ENCODE data around the gene WWOX. TPM values are rescaled to one million over a fixed set of nuclear protein-coding genes. Genes with fewer than 3 reads are reported as not detected.

WWOX gene
- total RNA-seq, 2 experiments from 2014 or later: 16.6 to 19.0 TPM

- Mint-ChIP-seq H3K27ac (no peak overlapping the region), H3K4me3 (no peak overlapping the region), H3K36me3 (ENCODE audit: low read depth) (no peaks in the 10 kb centered on the region), H3K4me1 (no peaks in the 10 kb centered on the region), H3K27me3 (no peaks in the 10 kb centered on the region), H3K9me3 (no peaks in the 10 kb centered on the region)
- no peak for DNase-seq
- ChIA-PET POLR2A (no interaction called here), CTCF (no interaction called here)
These were observed 1011.5 kb downstream of the WWOX start for GRCh38 chr16:79110953-79111352.

DNA sequence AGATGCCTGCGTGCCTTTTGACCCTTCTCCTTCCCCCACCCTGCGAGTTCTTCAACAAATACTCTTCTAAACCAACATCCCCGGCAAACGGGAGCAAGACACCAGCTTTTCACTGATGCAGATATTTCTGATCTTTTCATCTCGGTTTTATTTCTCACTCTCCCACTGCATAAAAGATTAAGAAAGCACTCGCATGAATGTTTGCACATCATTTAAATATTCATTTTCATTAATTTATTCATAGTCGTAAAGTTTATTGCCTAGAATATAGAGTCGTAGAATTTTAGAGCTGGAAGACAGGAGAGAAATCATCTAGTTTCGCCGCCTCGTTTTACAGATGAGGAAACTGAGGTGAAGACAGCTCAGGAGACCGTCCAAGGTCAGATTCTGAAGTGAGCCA, 1013.0 kb downstream of the WWOX start:
- H3K4me1 Mint-ChIP-seq: no peaks in the 10 kb centered on the region
- no peak overlapping the region for H3K27ac Mint-ChIP-seq
- H3K27me3 Mint-ChIP-seq: no peaks in the 10 kb centered on the region
- no peak overlapping the region for H3K4me3 Mint-ChIP-seq
- ChIA-PET CTCF (no interaction called here), POLR2A (no interaction called here)
- no peaks in the 10 kb centered on the region for H3K36me3 Mint-ChIP-seq (ENCODE audit: low read depth)
- H3K9me3 Mint-ChIP-seq: no peaks in the 10 kb centered on the region
- DNase-seq: no peak

DNA sequence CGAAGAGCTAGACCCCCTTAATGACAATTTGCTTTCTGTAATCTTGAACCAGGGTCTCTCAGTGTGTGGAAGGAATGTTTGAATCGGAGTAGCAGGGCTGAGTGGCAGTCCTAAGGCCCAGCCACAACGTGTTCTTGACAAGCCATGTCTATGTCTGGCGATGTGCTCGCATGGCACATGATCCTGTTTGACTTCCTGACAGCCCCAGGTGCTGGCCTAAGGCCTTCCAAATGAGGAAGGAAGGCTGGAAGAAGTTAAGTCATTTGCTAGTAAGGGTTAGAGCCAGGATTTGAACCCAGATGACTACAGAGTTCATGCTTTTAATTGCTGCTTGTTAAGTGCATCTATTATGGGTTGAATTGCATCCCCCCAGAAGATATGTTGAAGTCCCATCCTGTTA, 1014.4 kb downstream of the WWOX start:
- Mint-ChIP-seq H3K4me1 (no peaks in the 10 kb centered on the region), H3K36me3 (ENCODE audit: low read depth) (no peaks in the 10 kb centered on the region), H3K27me3 (peaks cover 1% of the 10 kb centered on the region), H3K27ac (no peak overlapping the region), H3K9me3 (no peaks in the 10 kb centered on the region), H3K4me3 (no peak overlapping the region)
- CTCF ChIA-PET: no interaction called here
- DNase-seq: no peak
- POLR2A ChIA-PET: no interaction called here

DNA sequence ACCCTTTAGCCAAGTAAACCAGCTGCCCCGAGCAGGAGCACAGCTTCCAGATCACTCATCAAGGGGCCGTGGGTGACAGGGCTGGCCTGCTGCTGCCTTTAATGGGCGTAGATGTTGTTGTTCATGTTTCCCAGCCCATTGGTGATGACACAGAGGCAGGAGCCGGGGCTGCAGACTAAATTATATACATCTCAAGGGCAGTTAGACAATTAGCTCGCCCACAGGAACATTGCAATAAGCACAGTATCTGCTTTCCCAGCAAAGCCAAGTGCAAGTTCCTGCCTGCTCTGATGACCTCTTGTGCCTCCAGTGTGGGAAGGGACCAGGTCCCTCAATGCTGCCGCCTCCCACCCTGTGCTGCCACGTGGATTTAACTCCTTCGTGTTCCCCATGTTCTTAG, 1015.3 kb downstream of the WWOX start:
- DNase-seq: no peak
- ChIA-PET CTCF (no interaction called here), POLR2A (no interaction called here)
- no peak overlapping the region for H3K4me3 Mint-ChIP-seq
- no peaks in the 10 kb centered on the region for H3K36me3 Mint-ChIP-seq (ENCODE audit: low read depth)
- H3K27me3 Mint-ChIP-seq: peaks cover 1% of the 10 kb centered on the region
- H3K4me1 Mint-ChIP-seq: no peaks in the 10 kb centered on the region
- H3K27ac Mint-ChIP-seq: no peak overlapping the region
- H3K9me3 Mint-ChIP-seq: no peaks in the 10 kb centered on the region

DNA sequence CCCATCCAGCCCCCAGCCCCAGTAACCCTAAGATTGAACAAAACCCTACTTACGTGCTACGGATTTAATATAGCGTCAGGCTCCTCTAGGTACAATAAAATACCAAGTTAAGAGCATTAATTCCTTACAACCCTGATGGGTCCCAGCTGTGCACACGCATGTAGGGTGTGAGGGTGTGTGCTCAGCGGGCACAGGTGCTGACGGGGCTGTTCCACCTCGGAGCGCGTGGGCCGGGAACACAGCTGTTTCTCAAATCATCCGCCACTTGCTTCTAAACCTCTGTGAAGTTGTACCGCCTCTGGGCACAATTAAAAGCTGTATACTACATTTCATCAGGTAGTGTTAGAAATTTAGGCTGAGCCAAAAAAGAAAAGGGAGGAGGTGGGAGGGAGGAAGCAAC, 1022.5 kb downstream of the WWOX start:
- POLR2A ChIA-PET: no interaction called here
- CTCF ChIA-PET: no interaction called here
- Mint-ChIP-seq H3K9me3 (peaks cover 4% of the 10 kb centered on the region), H3K4me1 (no peaks in the 10 kb centered on the region), H3K4me3 (no peak overlapping the region), H3K36me3 (ENCODE audit: low read depth) (no peaks in the 10 kb centered on the region), H3K27ac (no peak overlapping the region), H3K27me3 (peaks cover 1% of the 10 kb centered on the region)
- DNase-seq: no peak

GRCh38 chr16:79122343-79122742, 1022.9 kb downstream of the WWOX start:
- H3K36me3 Mint-ChIP-seq (ENCODE audit: low read depth): no peaks in the 10 kb centered on the region
- peaks cover 4% of the 10 kb centered on the region for H3K9me3 Mint-ChIP-seq
- no peak overlapping the region for H3K4me3 Mint-ChIP-seq
- no peak for DNase-seq
- POLR2A ChIA-PET: no interaction called here
- no peak overlapping the region for H3K27ac Mint-ChIP-seq
- peaks cover 1% of the 10 kb centered on the region for H3K27me3 Mint-ChIP-seq
- CTCF ChIA-PET: no interaction called here
- no peaks in the 10 kb centered on the region for H3K4me1 Mint-ChIP-seq

DNA sequence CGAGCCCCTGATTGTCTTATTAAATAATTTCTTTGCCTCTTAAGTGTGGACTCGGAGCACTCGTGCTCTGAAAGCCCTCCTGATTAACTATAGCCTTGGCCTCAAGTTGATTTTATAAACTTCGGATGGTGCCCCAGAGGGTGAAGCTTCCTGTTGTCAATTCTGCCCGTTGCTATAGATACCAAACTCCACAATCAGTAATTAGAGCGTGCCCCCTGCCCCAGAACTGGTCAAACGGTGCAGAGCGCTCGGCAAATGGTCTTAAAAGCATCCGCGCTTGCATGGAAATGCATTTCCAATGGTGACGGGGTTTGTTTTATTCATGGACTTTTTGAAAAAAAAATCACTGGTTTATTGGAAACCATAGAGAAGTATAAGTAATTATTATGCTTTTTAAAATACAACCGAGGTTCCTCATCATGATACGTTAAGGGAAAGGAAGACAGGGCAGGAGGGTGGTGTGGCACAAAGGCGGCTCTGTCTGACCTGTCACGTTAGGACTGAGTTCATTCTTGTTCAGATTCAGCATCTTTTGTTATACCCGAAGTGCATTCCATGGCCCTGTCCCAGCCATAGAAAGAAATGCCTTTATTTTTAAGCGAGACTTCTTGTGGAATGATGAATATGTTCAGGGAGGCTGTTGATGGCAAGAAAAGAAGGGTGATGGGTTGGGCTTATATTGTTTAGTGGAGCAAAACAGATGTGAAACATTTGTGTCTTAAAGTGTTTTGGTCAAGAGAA, 1024.7 kb downstream of the WWOX start:
- Mint-ChIP-seq H3K4me3 (no peak overlapping the region), H3K27me3 (no peaks in the 10 kb centered on the region), H3K27ac (no peak overlapping the region), H3K36me3 (ENCODE audit: low read depth) (no peaks in the 10 kb centered on the region), H3K4me1 (no peaks in the 10 kb centered on the region), H3K9me3 (peaks cover 4% of the 10 kb centered on the region)
- CTCF ChIA-PET: no interaction called here
- DNase-seq: no peak
- POLR2A ChIA-PET: no interaction called here

DNA sequence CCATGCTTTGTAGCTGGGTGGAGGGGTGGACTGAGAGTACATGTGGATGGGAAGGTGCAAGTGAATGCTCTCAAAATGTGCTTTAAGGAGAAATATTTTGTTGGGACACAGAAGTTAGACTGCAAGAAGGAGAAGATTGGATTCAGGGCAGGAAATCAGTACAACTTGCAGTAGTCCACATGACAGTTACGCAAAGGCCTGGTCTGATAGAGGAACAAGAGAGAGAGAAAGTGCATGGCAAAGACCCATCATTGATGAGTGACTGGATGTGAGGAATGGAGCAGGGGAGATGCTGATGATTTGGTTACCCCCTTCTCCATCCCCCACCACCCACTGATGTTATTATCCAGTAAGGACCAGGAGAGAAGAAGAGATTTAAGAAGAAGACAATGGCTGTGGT, 1028.3 kb downstream of the WWOX start:
- Mint-ChIP-seq H3K27ac (no peak overlapping the region), H3K9me3 (peaks cover 4% of the 10 kb centered on the region), H3K4me1 (no peaks in the 10 kb centered on the region), H3K4me3 (no peak overlapping the region), H3K36me3 (ENCODE audit: low read depth) (no peaks in the 10 kb centered on the region), H3K27me3 (no peaks in the 10 kb centered on the region)
- ChIA-PET CTCF (no interaction called here), POLR2A (no interaction called here)
- no peak for DNase-seq

GRCh38 chr16:79128706-79129105, 1029.3 kb downstream of the WWOX start:
- DNase-seq: no peak
- ChIA-PET CTCF (no interaction called here), POLR2A (no interaction called here)
- no peaks in the 10 kb centered on the region for H3K36me3 Mint-ChIP-seq (ENCODE audit: low read depth)
- no peaks in the 10 kb centered on the region for H3K4me1 Mint-ChIP-seq
- no peaks in the 10 kb centered on the region for H3K9me3 Mint-ChIP-seq
- no peak overlapping the region for H3K27ac Mint-ChIP-seq
- H3K27me3 Mint-ChIP-seq: no peaks in the 10 kb centered on the region
- H3K4me3 Mint-ChIP-seq: no peak overlapping the region

DNA sequence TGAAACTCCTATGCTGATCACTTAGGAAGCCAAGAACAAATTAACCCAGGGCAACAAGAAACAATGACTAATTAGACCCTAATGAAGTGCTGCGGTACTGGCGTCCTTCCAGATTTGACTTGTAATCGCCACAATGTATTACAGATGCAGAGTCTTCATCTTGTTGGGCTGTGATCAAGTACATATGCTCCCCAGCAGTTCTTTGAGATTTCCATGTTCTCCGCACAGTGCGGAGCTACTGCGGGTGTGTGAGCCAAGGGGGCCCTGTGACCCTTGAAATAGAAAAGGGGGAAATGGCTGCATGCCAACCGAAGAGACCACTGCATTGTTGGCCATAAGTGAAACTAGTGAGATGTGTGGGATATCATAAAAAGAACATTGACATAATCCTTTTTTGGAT, 1031.2 kb downstream of the WWOX start:
- POLR2A ChIA-PET: no interaction called here
- no peaks in the 10 kb centered on the region for H3K4me1 Mint-ChIP-seq

GRCh38 chr16:79131321-79132075, 1032.0 kb downstream of the WWOX start:
- no peaks in the 10 kb centered on the region for H3K9me3 Mint-ChIP-seq
- H3K4me3 Mint-ChIP-seq: no peak overlapping the region
- ChIA-PET CTCF (no interaction called here), POLR2A (no interaction called here)
- no peak overlapping the region for H3K27ac Mint-ChIP-seq
- H3K36me3 Mint-ChIP-seq (ENCODE audit: low read depth): no peaks in the 10 kb centered on the region
- no peaks in the 10 kb centered on the region for H3K27me3 Mint-ChIP-seq
- no peak for DNase-seq
- H3K4me1 Mint-ChIP-seq: no peaks in the 10 kb centered on the region

More for the DNA sequence above, 1031.2 kb downstream of the WWOX start:
- CTCF ChIA-PET: no interaction called here
- no peak overlapping the region for H3K4me3 Mint-ChIP-seq
- no peak for DNase-seq
- no peaks in the 10 kb centered on the region for H3K36me3 Mint-ChIP-seq (ENCODE audit: low read depth)
- no peaks in the 10 kb centered on the region for H3K9me3 Mint-ChIP-seq
- no peaks in the 10 kb centered on the region for H3K27me3 Mint-ChIP-seq
- H3K27ac Mint-ChIP-seq: no peak overlapping the region

DNA sequence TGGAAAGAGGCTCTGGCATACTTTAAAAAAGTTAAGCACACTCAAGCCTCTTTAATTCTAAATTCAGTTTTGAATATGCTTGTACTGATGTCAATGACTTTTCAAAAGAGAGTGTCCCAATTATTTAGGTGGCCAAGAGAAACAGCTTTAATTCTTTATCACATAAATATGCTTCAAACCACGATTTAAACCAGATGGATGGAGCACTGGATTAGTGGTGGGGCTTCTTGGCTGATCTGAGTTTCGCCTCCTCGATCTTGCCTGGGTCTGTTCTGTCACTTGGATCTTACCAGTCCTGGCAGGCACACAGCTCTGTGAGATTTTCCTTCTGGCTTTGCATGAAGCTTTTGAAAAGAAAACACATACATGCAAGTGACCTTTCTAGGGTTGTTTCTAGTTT, 1033.2 kb downstream of the WWOX start:
- Mint-ChIP-seq H3K4me1 (no peaks in the 10 kb centered on the region), H3K4me3 (no peak overlapping the region), H3K9me3 (no peaks in the 10 kb centered on the region), H3K36me3 (ENCODE audit: low read depth) (no peaks in the 10 kb centered on the region), H3K27me3 (no peaks in the 10 kb centered on the region), H3K27ac (no peak overlapping the region)
- CTCF ChIA-PET: no interaction called here
- DNase-seq: no peak
- POLR2A ChIA-PET: no interaction called here

- no peaks in the 10 kb centered on the region for H3K9me3 Mint-ChIP-seq
- no peaks in the 10 kb centered on the region for H3K36me3 Mint-ChIP-seq (ENCODE audit: low read depth)
- DNase-seq: no peak
- no peaks in the 10 kb centered on the region for H3K27me3 Mint-ChIP-seq
- no peaks in the 10 kb centered on the region for H3K4me1 Mint-ChIP-seq
- ChIA-PET CTCF (no interaction called here), POLR2A (no interaction called here)
- no peak overlapping the region for H3K4me3 Mint-ChIP-seq
- no peak overlapping the region for H3K27ac Mint-ChIP-seq
These were observed 1034.8 kb downstream of the WWOX start for GRCh38 chr16:79134300-79134699.

GRCh38 chr16:79136955-79137354, 1037.5 kb downstream of the WWOX start:
- ChIA-PET POLR2A (no interaction called here), CTCF (interaction anchor here (0.8 to 0.9 kb wide), 2 partner anchors 9 to 1390 kb away, joined by 3 read pairs; no protein-coding TSS in a partner anchor)
- no peaks in the 10 kb centered on the region for H3K27me3 Mint-ChIP-seq
- H3K4me1 Mint-ChIP-seq: no peaks in the 10 kb centered on the region
- H3K9me3 Mint-ChIP-seq: no peaks in the 10 kb centered on the region
- H3K4me3 Mint-ChIP-seq: no peak overlapping the region
- no peak for DNase-seq
- no peaks in the 10 kb centered on the region for H3K36me3 Mint-ChIP-seq (ENCODE audit: low read depth)
- no peak overlapping the region for H3K27ac Mint-ChIP-seq

All from activated CD4-positive, alpha-beta memory T cell treated with anti-CD3 and anti-CD28 coated beads, Interleukin-2, amount 10 ng/mL, durations not matched to agents 7 days and 5 days (primary cell).